CD14-positive monocyte (primary cell): ENCODE results near the gene CDC25B. TPM values are rescaled to one million over a fixed set of nuclear protein-coding genes. Genes with fewer than 3 reads are reported as not detected.
"Not testable (repeated sequence)": the region's sequence is repeated elsewhere in the genome, so short reads cannot be mapped to it uniquely, and the experiment has no call there.

Experiments
- DNase-seq, 3 donors: peaks; one replicate each; pipeline ENCODE4 v3.0.0-alpha.2; 2011 to 2022
- H2AFZ ChIP-seq: 2 replicates; pipeline ENCODE4 v1.6.0; 2012; ENCODE audit warnings: mild to moderate bottlenecking, low read depth, low read length, inconsistent platforms; ENCODE audit not compliant: insufficient read depth, poor library complexity, severe bottlenecking
- H3K27ac ChIP-seq, 2 donors: 1 replicate in 1 of 2; 2 replicates in 1 of 2; pipeline ENCODE4 v1.5.1; 2012 to 2013; ENCODE audit warnings: low read length in 2 of 2, control low read depth in 1 of 2, inconsistent platforms in 1 of 2, low read depth in 1 of 2, mild to moderate bottlenecking in 1 of 2
- H3K27me3 ChIP-seq, 2 donors: one replicate each; pipeline versions ENCODE4 v1.6.0 to v1.6.1; 2011 to 2013; ENCODE audit warnings: low read length in 2 of 2; ENCODE audit not compliant: control insufficient read depth in 2 of 2, insufficient read depth in 2 of 2
- H3K36me3 ChIP-seq, 2 donors: replicated peaks in 1 of 2; 1 replicate in 1 of 2; 2 replicates in 1 of 2; pipeline versions ENCODE4 v1.5.1 to v1.6.1; 2012 to 2013; ENCODE audit warnings: low read length in 2 of 2, control low read depth in 1 of 2, inconsistent platforms in 1 of 2, mild to moderate bottlenecking in 1 of 2; ENCODE audit not compliant: insufficient read depth in 2 of 2, control insufficient read depth in 1 of 2
- H3K4me1 ChIP-seq, 2 donors: 1 replicate in 1 of 2; 2 replicates in 1 of 2; pipeline versions ENCODE4 v1.5.1 to v1.6.1; 2012 to 2013; ENCODE audit warnings: low read length in 2 of 2, control low read depth in 1 of 2, inconsistent platforms in 1 of 2, mild to moderate bottlenecking in 1 of 2, moderate library complexity in 1 of 2; ENCODE audit not compliant: insufficient read depth in 2 of 2, control insufficient read depth in 1 of 2
- H3K4me2 ChIP-seq: replicated peaks from 2 replicates; pipeline ENCODE3; 2012; ENCODE audit warnings: low read length, moderate library complexity, mild to moderate bottlenecking; ENCODE audit not compliant: poor library complexity, severe bottlenecking; ENCODE audit errors: extremely low read depth
- H3K4me3 ChIP-seq, 3 experiments: fragments of 200-600 bp in 1 of 3; sonication (generic) in 1 of 3; replicated peaks in 1 of 3; 1 replicate in 2 of 3; 2 replicates in 1 of 3; pipeline ENCODE4 v1.5.1; 2011 to 2013; ENCODE audit warnings: low read length in 3 of 3, mild to moderate bottlenecking in 3 of 3, control low read depth in 2 of 3, low read depth in 2 of 3, inconsistent platforms in 1 of 3, moderate library complexity in 1 of 3
- H3K79me2 ChIP-seq: 2 replicates; pipeline ENCODE4 v1.6.0; 2012; ENCODE audit warnings: mild to moderate bottlenecking, control low read depth, inconsistent platforms, low read length, moderate library complexity; ENCODE audit not compliant: insufficient read depth
- H3K9ac ChIP-seq: 2 replicates; pipeline ENCODE4 v1.6.0; 2017; ENCODE audit warnings: low read length, mild to moderate bottlenecking; ENCODE audit not compliant: insufficient read depth, poor library complexity, severe bottlenecking
- H3K9me3 ChIP-seq, 2 donors: replicated peaks in 1 of 2; 1 replicate in 1 of 2; 2 replicates in 1 of 2; pipeline versions ENCODE4 v1.5.1 to v1.6.1; 2012 to 2013; ENCODE audit warnings: low read length in 2 of 2, control low read depth in 1 of 2; ENCODE audit not compliant: control insufficient read depth in 1 of 2, insufficient read depth in 1 of 2
- H4K20me1 ChIP-seq: 2 replicates; pipeline ENCODE4 v1.6.0; 2012; ENCODE audit warnings: mild to moderate bottlenecking, low read length, control low read depth, moderate library complexity; ENCODE audit not compliant: insufficient read depth
- H3K27ac Mint-ChIP-seq, 7 donors: one replicate each; pipeline ENCODE4 v1.8.0; 2020; ENCODE audit warnings: mild to moderate bottlenecking in 7 of 7, mixed read lengths in 7 of 7, moderate library complexity in 6 of 7, inconsistent platforms in 2 of 7
- H3K27me3 Mint-ChIP-seq, 3 donors: one replicate each; pipeline ENCODE4 v1.8.0; 2021 to 2022; ENCODE audit warnings: low read depth in 3 of 3, mild to moderate bottlenecking in 3 of 3, mixed read lengths in 3 of 3, moderate library complexity in 3 of 3, inconsistent platforms in 1 of 3
- H3K36me3 Mint-ChIP-seq, 2 donors: one replicate each; pipeline ENCODE4 v1.8.0; 2020; ENCODE audit warnings: mixed read lengths in 2 of 2, inconsistent platforms in 1 of 2, mild to moderate bottlenecking in 1 of 2
- H3K4me1 Mint-ChIP-seq: one replicate; pipeline ENCODE4 v1.8.0; 2020; ENCODE audit warnings: mild to moderate bottlenecking, mixed read lengths
- H3K4me3 Mint-ChIP-seq, 2 donors: one replicate each; pipeline ENCODE4 v1.8.0; 2020; ENCODE audit warnings: mild to moderate bottlenecking in 2 of 2, mixed read lengths in 2 of 2, moderate library complexity in 1 of 2
- H3K9me3 Mint-ChIP-seq, 7 donors: one replicate each; pipeline ENCODE4 v1.8.0; 2020 to 2022; ENCODE audit warnings: mixed read lengths in 7 of 7, mild to moderate bottlenecking in 6 of 7, moderate library complexity in 6 of 7, inconsistent platforms in 2 of 7
- CTCF ChIP-seq: fragments of 200-600 bp; IDR thresholded peaks from one replicate; pipeline ENCODE4 v1.8.0; 2022; ENCODE audit warnings: antibody characterized with exemption, mild to moderate bottlenecking
- WGBS: methylation state at CpG from one replicate; pipeline ENCODE4 v1.1.5; 2013; ENCODE audit warnings: missing lambda C conversion rate; ENCODE audit not compliant: insufficient coverage; 5-methylcytosine and 5-hydroxymethylcytosine counted together
- intact Hi-C, 2 donors: fragments of 100-400 bp; cut with micrococcal nuclease; formaldehyde crosslinking; loops; one replicate each; pipeline versions ENCODE4 v1.15.0 to v1.15.1; 2023
- polyA plus RNA-seq, 3 donors: library from polyadenylated mRNA; depleted of rRNA in 1 of 3; unstranded in 2 of 3; stranded (reverse) in 1 of 3; fragments of 300-500 nt in 2 of 3; fragments of >200 nt in 1 of 3; fragmentation: Illumina TruSeq in 2 of 3; gene quantifications; 1 replicate in 2 of 3; 2 replicates in 1 of 3; pipeline ENCODE4 v1.2.3, GENCODE V29; 2012 to 2021

Gene CDC25B
- polyA plus RNA-seq, 3 donors = 3.6 to 35.6 (median 4.0) TPM

- H2AFZ ChIP-seq, H3K9me3 Mint-ChIP-seq, H3K4me3 Mint-ChIP-seq, H3K4me3 ChIP-seq, intact Hi-C loops, H4K20me1 ChIP-seq, H3K27me3 ChIP-seq, H3K27me3 Mint-ChIP-seq, DNase-seq, H3K4me2 ChIP-seq, H3K9me3 ChIP-seq, H3K9ac ChIP-seq, H3K27ac Mint-ChIP-seq, H3K27ac ChIP-seq: not testable (repeated sequence)
- peaks cover 28% of the 10 kb centered on the region for H3K79me2 ChIP-seq
- WGBS = no CpG with 5 or more reads among the region's 3 CpGs
- peaks cover 24 to 39% of the 10 kb centered on the region in 2 donors for H3K4me1 ChIP-seq
- peaks cover 3 to 10% of the 10 kb centered on the region in 2 donors for H3K36me3 Mint-ChIP-seq
- H3K4me1 Mint-ChIP-seq = peaks cover 36% of the 10 kb centered on the region
- H3K36me3 ChIP-seq = peaks cover 0 to 12% of the 10 kb centered on the region in 2 donors
These were observed 1.9 kb upstream of the CDC25B start for GRCh38 chr20:3794168-3794567.

- H3K79me2 ChIP-seq = peaks cover 28% of the 10 kb centered on the region
- H3K27ac Mint-ChIP-seq = peak overlapping the region in 6 of 7 donors; percentile 73 to 97 (median 92)
- no peak for DNase-seq
- intact Hi-C loops = no loop called here
- peaks cover 0 to 15% of the 10 kb centered on the region in 2 donors for H3K36me3 ChIP-seq
- H4K20me1 ChIP-seq = peaks cover 5% of the 10 kb centered on the region
- H3K4me1 ChIP-seq = peaks cover 24 to 41% of the 10 kb centered on the region in 2 donors
- H3K4me3 Mint-ChIP-seq = peak overlapping the region; percentile 81 to 89
- H3K36me3 Mint-ChIP-seq = peaks cover 3 to 10% of the 10 kb centered on the region in 2 donors
- H3K9ac ChIP-seq = peak overlapping the region; percentile 76
- peak overlapping the region; percentile 90 for H3K4me2 ChIP-seq
- H3K27ac ChIP-seq = peak overlapping the region in 1 of 2 donors; percentile 95
- H2AFZ ChIP-seq = peak overlapping the region; percentile 93
- H3K4me3 ChIP-seq = peak overlapping the region in 2 of 3 experiments; percentile 76 to 85
- H3K9me3 Mint-ChIP-seq = no peaks in the 10 kb centered on the region
- TF ChIP-seq CTCF = no peak
- no peaks in the 10 kb centered on the region for H3K27me3 ChIP-seq
- WGBS = 97% methylated on average over 13 of the region's 25 CpGs
- peaks cover 36% of the 10 kb centered on the region for H3K4me1 Mint-ChIP-seq
- no peaks in the 10 kb centered on the region for H3K9me3 ChIP-seq
- peaks cover 0 to 5% (median 0%) of the 10 kb centered on the region in 3 donors for H3K27me3 Mint-ChIP-seq
These were observed 1.2 kb upstream of the CDC25B start for GRCh38 chr20:3794701-3795420.
